GM03348 (cell line): ENCODE data around the gene RHOT2.

Experiments used
- DNase-seq: peaks from one replicate; pipeline ENCODE4 v3.0.0; 2012; ENCODE audit warnings: low spot score

The RHOT2 gene

DNA sequence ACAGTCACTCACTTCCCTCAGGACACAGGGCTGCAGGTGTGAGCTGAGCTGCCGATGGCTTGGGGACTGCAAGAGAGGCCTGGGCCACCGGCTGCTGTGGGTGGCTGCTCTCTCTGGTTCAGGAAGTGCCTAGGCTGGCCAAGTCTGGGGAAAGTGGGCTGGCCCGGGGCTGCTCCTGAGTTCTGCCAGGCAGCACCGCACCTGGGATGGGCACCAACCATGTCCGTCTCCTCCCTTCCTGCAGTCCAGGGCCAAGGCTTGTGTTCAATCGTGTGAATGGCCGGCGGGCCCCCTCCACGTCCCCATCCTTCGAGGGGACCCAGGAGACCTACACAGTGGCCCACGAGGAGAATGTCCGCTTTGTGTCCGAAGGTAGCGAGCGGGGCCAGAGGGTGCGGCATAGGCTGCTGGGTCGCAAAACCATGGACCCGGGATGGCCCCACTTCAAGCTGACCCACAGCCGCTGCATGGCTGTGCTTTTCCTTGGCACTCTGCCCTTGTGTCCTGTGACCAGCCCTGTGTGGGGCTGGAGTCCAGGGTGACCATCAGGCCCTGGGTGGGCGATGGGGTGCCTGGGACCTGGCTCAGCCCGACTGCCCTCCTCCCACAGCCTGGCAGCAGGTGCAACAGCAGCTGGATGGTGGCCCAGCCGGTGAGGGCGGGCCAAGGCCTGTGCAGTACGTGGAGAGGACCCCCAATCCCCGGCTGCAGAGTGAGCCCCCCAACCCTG, 20.6 kb upstream of the RHOT2 start:
- no peak for DNase-seq

DNA sequence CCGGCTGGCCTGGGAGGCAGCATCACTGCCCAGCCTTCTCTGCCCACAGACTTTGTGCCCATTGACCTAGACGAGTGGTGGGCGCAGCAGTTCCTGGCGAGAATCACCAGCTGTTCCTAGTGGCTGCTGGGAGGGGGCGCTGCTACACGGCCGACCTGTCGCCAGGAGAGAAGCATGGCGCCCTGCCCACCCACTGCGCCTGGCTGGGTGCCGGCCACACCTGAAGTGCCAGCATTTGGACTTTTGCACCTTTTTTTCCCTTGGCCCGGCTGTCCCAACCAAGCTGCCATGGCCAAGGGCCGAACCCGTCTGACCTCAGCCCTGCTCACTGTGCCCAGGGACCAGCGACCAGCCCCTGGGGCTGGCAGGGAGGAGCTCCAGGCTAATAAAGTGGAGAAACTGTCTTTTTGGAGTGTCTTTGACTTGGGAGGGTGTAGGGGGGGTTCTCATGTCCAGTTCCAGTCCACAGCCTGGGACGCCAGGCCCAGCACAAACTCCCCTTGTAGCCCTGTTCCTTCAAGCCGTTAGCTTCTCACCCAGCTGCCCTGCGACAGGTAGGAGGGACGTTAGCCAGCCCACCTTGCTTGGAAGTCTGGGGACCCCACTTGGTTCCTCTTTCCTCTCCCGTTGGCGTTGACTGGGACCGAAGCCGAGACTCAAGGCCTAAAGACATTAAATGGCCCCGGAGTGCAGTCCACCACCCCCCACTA, 19.7 kb upstream of the RHOT2 start:
- peak; percentile 43 for DNase-seq

DNA sequence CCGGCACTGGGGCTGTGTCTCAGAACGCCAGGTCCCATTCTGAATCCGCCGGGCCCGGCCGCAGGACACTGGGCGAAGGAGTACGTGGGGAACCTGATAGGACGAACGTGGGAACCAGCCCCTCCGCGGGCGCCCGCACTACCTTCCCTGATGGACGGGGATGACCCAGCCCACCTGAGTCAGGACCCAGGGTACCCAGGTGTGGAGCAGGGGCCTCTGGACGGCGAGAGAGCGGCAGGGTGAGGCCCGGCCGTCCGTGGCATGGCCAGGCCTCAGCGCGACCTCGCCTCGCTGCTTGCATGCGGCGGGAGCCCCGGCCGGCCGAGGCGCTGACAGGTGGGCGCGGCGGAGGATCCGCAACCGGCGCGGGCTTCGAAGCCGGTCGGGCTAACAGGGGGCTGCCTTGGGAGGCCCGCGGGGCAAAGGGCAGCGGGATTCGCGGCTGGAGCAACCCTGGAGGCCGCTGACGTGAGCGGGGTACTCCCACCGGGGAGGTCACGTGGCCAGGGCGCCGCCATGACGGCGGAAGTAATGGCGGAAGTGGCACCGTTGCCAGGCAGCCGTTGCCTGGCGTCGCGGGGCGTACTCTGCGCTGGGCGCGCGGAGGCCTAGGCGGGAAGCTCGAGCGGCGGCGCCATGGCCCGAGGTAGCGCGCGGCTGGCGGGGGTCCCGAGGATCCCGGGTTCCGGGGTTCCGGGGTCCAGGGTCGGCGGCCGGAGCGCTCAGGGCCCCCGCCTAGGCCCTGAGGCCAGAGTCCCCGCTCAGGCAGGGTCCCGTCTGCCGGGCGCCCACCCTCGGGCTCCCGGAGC, 18.9 kb upstream of the RHOT2 start, which contains the start of gene WDR90:
WDR90 (plus strand) TSS at position 585 of the 809 bp plus-strand sequence; CDS start at position 637, 52 bp downstream.
- peak; percentile 97 for DNase-seq

DNA sequence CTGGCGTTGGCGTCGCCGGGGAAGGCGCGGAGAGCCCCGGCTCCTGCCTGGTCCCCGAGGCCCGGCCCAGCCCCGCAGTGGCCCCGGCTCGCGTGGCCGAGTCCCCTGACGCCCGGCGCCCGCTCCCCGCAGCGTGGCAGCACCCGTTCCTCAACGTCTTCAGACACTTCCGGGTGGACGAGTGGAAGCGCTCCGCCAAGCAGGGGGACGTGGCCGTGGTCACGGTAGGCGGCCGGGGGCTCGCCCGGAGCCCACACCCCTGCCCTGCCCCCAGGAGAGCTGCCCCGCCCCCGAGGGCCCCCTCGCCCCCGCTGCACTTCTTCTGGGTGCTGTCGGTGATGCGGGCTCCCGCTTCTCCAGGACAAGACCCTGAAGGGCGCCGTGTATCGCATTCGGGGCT, 18.3 kb upstream of the RHOT2 start:
- peak; percentile 57 for DNase-seq

DNA sequence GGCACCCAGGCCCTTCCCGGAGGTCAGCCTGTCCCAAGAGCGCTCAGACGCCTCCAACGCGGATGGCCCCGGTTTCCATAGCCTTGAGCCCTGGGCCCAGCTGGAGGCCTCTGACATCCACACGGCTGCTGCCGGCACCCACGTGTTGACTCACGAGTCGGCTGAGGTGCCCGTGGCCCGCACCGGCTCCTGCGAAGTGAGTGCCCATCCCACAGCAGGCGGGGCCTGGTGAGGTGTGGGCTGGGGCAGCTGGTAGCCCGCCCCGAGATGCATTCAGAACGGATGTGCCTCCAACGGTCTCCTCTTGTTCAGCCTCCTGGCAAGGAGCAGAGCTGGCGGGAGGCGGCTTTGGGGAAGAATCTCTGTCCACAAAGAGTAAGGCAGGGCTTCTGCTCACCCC, 16.1 kb upstream of the RHOT2 start:
- DNase-seq: no peak

DNA sequence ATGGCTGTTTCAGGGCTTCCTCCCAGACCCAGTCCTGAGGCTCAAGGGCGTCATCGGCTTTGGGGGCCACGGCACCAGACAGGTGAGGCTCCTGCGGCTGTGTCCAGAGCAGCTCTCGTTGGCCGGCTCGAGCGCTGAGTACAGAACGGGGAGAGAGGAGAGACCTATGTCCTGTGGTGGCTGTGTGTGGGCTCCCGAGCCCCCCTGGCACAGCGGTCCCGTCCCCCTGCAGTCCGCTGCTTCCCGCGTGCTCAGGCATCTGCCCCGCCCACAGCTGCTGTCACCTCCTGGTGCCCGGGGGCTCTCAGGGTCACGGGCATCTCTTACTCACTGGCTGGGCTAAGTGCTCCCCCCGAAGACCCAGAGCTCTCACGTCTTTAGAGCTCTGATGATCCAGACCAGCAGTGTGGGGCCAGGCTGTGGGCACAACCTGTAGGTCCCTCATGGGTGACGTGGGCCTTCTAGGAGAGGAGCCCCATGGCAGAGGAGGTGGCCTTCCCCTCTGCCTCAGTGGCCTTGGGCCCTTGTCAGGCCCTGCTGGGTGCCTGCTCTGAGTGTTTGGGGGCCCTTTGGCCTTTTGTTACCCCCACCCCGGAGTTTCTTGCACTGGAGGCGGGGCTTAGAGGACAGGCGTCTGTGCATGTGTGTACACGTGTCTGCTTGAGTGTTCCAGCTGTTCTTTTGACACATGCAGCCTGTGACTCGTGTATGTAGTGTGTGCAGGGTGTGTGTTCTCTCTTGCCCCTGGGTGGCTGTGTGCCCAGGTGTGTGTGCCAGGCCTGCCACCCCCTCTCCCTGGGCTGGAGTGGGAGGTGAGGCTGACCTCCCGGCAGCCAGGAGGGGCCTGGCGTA, 15.3 kb upstream of the RHOT2 start:
- no peak for DNase-seq

DNA sequence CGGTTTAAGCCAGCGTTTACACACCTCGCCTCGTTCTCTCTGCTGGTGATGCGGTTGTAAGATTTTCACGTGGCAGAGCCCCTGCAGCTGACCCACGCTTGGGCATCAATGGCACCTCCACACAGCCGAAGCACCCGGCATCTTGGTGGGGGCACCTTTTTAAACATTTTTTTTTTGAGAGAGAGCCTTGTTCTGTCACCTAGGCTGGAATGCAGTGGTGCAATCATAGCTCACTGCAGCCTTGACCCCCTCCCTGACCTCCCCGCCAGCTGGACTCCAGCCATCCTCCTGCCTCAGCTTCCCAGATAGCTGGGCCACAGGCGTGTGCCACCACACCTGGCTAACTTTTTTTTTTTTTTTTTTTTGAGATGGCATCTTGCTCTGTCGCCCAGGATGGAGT, 13.9 kb upstream of the RHOT2 start:
- no peak for DNase-seq

DNA sequence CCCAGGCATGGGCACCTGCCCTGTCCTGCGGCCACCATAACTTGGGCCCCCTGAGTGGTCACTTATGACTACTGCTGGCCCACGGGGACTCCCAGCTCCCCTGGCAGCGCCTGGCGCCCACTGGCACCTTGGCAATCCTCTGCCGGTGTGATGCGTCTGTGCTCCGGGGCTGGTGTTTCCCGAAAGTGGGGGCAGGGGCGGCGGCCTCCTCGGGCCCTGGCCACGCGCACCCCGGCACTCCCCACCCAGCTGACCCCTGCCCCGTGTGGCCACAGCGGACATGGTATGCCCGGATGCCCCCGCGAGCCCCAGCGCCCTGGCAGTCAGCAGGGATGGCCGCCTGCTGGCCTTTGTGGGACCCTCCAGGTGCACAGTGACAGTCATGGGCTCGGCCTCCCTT, 10.4 kb upstream of the RHOT2 start:
- no peak for DNase-seq

DNA sequence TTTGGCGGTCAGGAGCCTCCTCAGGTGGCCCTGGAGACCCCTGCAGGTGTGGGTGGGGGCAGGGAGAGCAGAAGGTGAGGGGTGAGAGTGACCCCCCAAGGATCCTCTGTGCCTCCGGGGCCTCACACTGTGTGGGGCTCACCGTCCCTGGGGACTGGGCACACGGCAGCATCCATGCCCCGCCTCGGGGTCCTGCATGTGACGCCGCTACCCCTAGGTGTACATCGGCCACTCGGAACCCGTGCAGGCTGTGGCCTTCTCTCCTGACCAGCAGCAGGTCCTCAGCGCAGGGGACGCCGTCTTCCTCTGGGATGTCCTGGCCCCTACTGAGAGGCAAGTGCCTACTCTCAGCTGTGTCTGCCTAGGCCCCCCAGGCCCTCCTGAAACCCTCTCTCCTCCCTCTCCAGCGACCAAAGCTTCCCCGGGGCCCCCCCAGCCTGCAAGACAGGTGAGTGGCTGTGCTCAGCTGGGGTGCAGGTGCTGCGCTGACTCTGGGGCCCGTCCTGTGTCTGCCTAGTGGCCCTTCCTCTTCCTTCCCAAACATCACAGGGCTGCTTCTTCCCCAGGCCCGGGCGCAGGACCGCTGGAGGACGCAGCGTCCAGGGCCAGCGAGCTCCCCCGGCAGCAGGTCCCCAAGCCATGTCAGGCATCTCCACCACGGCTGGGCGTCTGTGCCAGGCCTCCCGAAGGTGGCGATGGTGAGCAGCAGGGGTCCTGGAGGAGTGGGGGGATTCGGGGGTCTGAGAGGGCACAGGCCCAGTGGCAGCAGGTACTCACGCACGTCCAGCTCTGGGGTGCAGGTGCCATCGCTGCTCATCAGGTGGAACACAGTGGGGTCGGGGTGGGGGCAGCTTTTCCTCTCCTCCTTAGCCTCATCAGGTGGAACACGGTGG, 9.0 kb upstream of the RHOT2 start:
- DNase-seq: no peak

DNA sequence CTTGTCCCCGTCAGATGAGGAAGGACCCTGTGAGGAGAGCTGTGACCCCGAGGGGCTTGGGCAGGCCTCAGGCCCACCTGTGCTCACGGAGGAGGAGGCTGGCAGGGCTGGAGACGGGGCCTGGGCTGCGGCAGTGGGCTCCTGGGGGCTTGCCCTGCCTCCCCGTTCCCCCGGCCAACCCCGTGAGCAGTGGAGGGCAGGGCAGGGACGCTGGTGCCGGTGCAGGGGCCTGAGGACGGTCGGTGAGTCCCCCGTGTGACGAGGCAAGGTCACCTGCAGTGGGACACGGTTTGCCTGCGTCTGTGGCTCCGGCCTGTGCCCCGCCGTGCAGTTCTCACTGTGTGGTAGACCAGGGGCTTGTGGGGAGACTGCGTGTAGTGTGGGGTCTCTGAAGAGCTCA, 8.3 kb upstream of the RHOT2 start:
- DNase-seq: no peak

DNA sequence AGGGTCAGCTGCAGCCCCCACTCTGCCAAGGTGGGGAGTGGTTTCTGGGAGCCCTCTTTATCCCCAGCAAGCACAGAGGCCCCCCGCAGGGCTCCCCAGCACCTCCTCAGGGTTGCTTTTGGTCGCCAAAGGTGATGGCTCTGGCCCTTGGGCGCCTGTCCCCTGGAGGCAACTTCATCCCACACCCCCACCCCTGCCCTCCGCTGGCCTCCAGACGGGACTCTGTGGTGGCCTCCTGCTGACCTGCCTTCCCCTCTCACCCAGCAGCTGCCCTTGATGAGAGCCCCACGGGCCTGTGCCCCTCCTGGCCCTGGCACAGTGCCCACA, 7.8 kb upstream of the RHOT2 start:
- no peak for DNase-seq

DNA sequence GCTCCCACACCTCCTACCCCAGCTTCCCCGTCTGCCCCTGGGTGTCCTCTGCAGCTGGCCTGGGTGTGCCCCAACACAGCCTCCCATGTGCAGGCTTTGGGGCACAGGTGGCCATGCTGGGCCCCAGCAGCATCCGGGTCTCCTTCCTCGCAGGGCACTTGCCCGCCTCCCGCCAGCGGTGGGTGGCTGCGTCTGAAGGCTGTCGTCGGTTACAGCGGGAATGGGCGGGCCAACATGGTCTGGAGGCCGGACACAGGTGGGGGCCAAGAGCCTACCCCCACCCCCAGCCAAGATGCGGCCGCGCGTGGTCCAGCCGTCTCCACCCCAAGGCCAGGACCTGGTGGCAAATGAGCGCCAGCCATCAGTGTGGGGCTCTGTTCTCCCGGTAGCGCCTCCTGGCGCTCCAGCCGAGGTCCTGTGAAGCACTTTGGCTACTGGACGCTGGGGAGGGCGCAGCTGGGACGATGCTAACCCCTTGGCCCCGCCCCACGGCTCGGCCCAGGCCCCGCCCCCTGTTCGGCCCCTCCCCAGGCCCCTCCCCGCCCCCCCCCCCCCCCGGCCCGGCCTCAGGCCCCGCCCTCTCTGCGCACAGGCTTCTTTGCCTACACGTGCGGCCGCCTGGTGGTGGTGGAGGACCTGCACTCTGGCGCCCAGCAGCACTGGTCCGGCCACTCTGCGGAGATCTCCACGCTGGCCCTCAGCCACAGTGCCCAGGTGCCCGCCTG, 7.3 kb upstream of the RHOT2 start:
- DNase-seq: peak; percentile 79

DNA sequence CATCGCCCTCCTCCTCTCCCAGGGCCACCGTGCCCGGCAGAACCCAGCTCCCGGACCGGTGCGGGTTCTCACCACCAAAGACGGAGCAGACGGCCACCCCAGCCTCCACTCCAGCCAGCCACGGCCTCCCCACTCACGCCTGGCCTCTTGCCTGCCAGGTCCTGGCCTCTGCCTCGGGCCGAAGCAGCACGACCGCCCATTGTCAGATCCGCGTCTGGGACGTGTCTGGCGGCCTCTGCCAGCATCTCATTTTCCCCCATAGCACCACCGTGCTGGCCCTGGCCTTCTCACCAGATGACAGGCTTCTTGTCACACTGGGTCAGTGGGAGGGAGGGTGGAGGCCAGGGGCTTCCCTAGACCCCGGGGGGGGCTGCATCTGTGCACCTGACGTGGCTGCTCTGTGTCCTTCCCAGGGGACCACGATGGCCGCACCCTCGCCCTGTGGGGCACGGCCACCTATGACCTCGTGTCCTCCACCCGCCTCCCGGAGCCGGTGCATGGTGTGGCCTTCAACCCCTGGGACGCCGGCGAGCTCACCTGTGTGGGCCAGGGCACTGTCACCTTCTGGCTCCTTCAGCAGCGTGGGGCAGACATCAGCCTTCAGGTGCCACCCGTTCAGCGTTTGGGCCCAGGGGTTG, 6.6 kb upstream of the RHOT2 start:
- no peak for DNase-seq

DNA sequence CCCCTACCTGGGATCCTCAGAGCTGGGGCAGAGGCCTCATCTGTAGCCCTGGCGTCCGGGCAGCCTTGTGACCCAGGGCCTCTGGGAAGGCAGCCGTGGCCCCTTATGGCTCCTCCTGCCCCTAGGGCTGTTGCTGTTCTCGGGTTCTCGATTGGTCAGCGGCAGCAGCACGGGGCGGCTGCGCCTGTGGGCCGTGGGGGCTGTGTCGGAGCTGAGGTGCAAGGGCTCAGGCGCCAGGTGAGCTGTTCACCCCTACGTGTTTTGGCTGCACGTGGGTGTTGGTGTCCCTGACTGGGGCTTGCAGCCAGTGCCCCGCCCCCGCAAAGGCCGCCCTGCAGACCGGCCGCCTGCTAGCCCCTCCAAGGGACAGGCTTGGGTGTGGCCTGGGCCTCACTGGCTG, 5.8 kb upstream of the RHOT2 start:
- no peak for DNase-seq

DNA sequence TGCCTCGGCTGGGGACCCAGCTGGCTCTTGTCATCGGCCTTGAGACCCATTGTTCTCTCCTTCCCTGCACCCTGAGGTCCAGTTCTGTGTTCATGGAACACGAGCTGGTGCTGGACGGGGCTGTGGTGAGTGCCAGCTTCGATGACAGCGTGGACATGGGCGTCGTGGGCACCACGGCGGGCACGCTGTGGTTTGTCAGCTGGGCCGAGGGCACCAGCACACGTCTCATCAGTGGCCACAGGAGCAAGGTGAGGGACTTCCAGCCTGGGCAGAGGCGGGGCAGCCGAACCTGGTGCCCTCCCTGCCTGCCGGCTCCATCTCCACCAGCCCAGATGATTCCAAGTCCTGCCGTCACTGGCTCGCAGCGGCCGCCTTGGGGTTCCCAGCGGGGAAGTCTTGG, 5.3 kb upstream of the RHOT2 start:
- no peak for DNase-seq

DNA sequence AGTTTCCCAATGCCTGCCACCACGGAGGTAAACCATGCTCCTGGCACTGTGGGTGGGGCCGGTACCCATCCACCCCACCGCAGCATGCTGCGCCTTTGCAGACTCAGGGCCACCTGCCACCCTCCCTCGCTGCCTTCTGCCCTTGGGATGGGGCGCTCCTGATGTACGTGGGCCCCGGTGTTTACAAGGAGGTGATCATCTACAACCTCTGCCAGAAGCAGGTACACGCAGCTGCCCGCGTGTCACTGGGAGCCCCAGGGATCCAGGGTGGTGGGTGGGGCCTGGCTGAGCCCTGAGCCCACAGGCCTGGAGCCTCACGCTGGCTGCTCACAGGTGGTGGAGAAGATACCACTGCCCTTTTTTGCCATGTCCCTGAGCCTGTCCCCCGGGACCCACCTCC, 1.4 kb upstream of the RHOT2 start:
- DNase-seq: no peak

DNA sequence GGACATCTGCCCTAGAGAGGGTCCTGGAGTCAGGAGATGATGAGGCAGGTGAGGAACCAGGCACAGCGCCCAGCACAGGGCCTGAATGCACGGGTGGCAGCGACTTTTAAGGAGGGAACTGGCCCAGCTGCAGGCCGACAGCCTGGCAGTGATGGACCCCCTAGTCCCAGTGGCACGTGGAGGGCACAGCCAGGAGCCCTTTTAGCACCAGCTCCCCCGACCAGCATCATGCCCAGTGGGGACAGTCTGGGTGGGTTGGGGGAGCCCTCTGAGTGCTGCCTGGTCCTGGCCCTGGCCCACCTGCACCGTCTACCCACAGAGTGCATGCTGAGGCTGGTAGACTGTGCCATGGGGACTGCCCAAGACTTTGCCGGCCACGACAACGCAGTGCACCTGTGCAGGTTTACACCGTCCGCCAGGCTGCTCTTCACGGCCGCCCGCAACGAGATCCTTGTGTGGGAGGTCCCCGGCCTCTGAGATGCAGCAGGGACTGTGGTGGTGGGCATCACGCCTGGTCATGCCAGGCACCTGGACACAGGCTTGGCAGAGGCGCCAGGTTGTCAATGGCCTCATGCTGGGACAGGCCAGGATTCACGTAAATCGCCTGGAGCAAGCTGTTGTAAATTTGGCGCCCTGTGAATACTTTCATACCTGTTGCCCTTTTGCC, 686 bp upstream of the RHOT2 start:
- DNase-seq: no peak

DNA sequence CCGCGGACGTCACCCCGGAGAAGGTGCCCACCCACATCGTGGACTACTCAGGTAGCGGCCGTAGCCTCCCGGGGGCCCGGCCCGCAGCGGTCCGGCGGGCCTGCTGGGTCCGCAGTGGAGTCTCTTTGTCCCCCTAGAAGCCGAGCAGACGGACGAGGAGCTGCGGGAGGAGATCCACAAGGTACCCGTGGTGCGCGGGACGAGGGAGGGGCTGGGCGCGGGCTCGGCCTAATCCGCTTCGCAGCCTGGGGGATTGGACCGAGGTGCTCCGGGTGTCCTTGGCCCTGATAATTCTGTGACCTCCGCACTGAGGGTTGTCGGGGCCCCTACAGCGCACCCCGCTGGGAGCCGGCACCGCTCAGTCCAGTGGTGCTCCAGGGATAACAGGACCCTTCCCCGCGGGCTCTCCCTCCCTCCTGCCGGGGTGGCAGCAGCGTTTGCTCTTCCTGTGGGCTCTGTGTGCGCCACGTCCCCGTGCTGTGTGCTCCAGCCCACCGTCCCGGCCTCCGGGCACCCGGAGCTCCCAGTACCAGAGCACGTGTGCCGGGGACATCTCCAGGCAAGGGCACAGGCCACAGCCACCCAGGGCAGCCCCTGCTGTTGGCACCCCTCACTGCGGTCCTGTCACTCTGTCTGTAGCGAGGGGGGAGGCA, 713 bp downstream of the RHOT2 start:
- peak; percentile 28 for DNase-seq

DNA sequence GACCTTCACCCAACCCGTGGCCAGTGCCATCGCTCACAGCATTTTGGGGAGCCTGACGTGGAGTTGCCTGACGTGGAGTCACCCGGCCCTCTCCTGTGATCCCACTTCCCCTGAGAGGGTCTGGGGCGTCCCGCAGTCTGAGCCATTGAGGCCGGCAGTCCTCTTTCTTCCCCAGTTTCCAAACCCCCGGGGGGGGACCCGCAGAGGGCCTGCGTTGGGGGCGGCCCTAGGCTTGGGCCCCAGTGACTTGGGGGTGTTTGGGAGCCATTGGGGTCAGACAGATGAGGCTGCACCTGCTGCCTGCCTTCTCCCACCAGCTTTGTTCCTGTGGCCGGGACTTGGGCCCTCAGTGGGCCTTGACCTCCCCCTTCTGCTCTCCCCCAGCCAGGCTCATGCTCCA, 1.7 kb downstream of the RHOT2 start:
- no peak for DNase-seq
